Upper lobe of left lung (tissue), 4 donors: Measurements from ENCODE around the gene PHF21A.

ENCODE experiments used
- CTCF ChIP-seq, 6 experiments: fragments of 450-650 bp in 4 of 6; fragments of 200-600 bp in 2 of 6; sonication (generic) in 2 of 6; IDR thresholded peaks; one replicate each; pipeline ENCODE4 v1.5.1; 2016 to 2019; ENCODE audit warnings: antibody characterized with exemption in 6 of 6
- EP300 ChIP-seq, 4 donors: sonication (generic); formaldehyde crosslinking; IDR thresholded peaks; one replicate each; pipeline ENCODE4 v1.5.1; 2017; ENCODE audit warnings: antibody characterized with exemption in 4 of 4, control low read depth in 2 of 4
- POLR2A ChIP-seq, 4 donors: fragments of 450-650 bp; IDR thresholded peaks; one replicate each; pipeline ENCODE4 v1.5.1; 2016 to 2017; ENCODE audit warnings: antibody characterized with exemption in 4 of 4, mild to moderate bottlenecking in 2 of 4

- TF ChIP-seq CTCF (IDR thresholded peaks at IDR 0.05) (no peak), POLR2A (IDR thresholded peaks at IDR 0.05) (no peak), EP300 (IDR thresholded peaks at IDR 0.05) (no peak)
Measured at GRCh38 chr11:45928535-45929215, 192.6 kb downstream of the PHF21A start.
